Bronchial epithelial cell (primary cell): ENCODE results near the gene ATRNL1. TPM values are rescaled to one million over a fixed set of nuclear protein-coding genes. Genes with fewer than 3 reads are reported as not detected.

Experiments
- DNase-seq: peaks from one replicate; pipeline ENCODE4 v3.0.0-alpha.2; 2010; ENCODE audit warnings: low read depth
- FAIRE-seq: peaks from 2 replicates; lab custom pipeline; 2011; peaks lifted over from hg19 to GRCh38; lab: Jason Lieb, UNC
- H3K27me3 ChIP-seq: 2 replicates; pipeline ENCODE4 v1.5.1; 2011; ENCODE audit warnings: low read length; ENCODE audit not compliant: control insufficient read depth, insufficient read depth
- H3K36me3 ChIP-seq: 2 replicates; pipeline ENCODE4 v1.5.1; 2011; ENCODE audit warnings: low read length; ENCODE audit not compliant: control insufficient read depth, insufficient read depth
- H3K4me3 ChIP-seq: 2 replicates; pipeline ENCODE4 v1.5.1; 2011; ENCODE audit warnings: mild to moderate bottlenecking, low read depth, low read length, control low read depth
- total RNA-seq: library from RNA; depleted of rRNA; stranded (reverse); fragments of >200 nt; gene quantifications from 2 replicates; pipeline ENCODE4 v1.2.1, GENCODE V29; 2014
- TF ChIP-seq, protein P1 (sequence below): IDR thresholded peaks from 2 replicates; pipeline ENCODE4 v1.5.1; 2011; ENCODE audit warnings: mild to moderate bottlenecking, moderate library complexity, low read length, control low read depth, inconsistent platforms; ENCODE audit not compliant: insufficient read depth, severe bottlenecking

The ATRNL1 gene
- total RNA-seq, 1 donor from 2014 or later, result 0.53 TPM

DNA sequence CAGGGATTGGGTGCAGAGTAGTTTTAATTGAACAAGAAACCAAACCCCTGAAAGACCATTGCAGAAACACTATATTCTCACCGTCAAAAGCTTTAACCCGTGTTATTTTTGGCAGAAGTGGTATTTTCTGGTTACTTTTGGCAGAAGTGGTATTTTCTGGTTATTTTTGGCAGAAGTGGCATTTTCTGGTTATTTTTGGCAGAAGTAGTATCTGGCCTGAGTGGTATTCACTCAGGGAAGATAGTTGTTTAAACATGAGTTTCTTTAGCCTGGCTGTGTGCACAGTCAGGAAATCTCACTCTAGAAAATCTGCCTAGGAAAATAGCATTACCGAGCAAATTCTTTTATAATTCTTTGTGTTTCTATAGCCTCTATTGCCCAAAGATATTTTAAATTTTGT is 857.2 kb downstream of the ATRNL1 start:
- Histone ChIP-seq H3K4me3 (no peak overlapping the region), H3K27me3 (no peaks in the 10 kb centered on the region), H3K36me3 (no peaks in the 10 kb centered on the region)
- no peak for FAIRE-seq
- DNase-seq, result no peak
- TF ChIP-seq, protein P1, sequence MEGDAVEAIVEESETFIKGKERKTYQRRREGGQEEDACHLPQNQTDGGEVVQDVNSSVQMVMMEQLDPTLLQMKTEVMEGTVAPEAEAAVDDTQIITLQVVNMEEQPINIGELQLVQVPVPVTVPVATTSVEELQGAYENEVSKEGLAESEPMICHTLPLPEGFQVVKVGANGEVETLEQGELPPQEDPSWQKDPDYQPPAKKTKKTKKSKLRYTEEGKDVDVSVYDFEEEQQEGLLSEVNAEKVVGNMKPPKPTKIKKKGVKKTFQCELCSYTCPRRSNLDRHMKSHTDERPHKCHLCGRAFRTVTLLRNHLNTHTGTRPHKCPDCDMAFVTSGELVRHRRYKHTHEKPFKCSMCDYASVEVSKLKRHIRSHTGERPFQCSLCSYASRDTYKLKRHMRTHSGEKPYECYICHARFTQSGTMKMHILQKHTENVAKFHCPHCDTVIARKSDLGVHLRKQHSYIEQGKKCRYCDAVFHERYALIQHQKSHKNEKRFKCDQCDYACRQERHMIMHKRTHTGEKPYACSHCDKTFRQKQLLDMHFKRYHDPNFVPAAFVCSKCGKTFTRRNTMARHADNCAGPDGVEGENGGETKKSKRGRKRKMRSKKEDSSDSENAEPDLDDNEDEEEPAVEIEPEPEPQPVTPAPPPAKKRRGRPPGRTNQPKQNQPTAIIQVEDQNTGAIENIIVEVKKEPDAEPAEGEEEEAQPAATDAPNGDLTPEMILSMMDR, result no peak

DNA sequence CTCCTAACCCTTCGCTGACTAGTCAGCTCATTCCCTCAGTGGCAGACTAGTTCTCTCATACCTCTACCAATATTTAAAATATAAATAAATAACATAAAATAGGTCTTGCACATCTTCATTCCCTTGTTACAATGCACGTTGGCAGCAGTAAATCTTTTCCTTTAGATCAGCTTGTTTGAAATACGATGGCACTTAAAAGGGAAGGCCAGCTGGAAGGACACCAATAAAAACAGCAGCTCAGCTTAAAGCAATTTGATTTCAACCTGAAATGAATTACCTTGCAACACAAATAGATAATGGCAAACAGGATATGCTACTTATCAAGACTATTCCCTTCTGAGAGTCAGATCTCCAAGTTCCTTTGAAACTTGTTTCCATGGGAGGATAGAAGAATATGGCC is 858.1 kb downstream of the ATRNL1 start:
- Histone ChIP-seq H3K27me3 (no peaks in the 10 kb centered on the region), H3K4me3 (no peak overlapping the region), H3K36me3 (no peaks in the 10 kb centered on the region)
- TF ChIP-seq, protein P1, result no peak
- FAIRE-seq (no peak), DNase-seq (no peak)

DNA sequence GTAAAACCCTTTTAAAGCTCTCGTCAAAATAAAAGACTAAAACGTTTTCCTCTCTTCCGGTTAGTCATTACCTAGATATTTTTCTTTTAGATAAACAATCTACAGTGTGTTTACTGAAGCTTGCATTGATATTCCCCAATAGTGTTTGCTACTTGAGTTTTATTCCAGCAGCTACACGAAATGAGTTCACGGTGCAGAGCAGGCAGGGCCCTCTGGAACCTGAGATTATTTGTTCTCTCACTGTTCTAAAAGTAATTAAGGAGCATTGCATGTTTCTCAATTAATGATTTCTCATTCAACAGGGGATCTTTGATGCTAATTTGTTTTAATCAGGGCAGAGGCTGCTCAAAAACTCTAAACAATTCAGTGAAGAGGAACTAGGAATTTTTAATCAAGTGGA is 860.1 kb downstream of the ATRNL1 start:
- Histone ChIP-seq H3K27me3 (no peaks in the 10 kb centered on the region), H3K36me3 (no peaks in the 10 kb centered on the region), H3K4me3 (no peak overlapping the region)
- FAIRE-seq (no peak), DNase-seq (no peak)
- TF ChIP-seq, protein P1, result no peak

DNA sequence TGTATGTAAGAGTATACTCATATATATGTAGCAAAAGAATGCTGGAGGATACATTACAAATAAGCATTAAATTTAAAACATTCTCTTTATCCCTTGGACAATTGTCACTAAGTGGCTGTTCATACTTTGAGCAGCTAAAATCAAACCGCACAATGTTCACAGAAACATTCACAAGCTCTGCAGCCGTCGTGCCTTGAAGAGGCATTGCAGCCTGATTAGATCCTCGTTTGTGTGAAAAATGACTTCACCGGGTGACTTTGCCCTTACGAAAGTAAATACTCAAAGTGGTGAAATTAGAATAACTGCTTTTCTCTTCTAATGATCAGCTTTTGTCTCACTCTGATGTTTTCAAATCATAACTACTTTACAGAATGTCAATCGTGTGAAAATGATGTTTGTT is 860.8 kb downstream of the ATRNL1 start:
- Histone ChIP-seq H3K36me3 (no peaks in the 10 kb centered on the region), H3K27me3 (no peaks in the 10 kb centered on the region), H3K4me3 (no peak overlapping the region)
- no peak for DNase-seq
- FAIRE-seq, result no peak
- TF ChIP-seq, protein P1, result no peak

DNA sequence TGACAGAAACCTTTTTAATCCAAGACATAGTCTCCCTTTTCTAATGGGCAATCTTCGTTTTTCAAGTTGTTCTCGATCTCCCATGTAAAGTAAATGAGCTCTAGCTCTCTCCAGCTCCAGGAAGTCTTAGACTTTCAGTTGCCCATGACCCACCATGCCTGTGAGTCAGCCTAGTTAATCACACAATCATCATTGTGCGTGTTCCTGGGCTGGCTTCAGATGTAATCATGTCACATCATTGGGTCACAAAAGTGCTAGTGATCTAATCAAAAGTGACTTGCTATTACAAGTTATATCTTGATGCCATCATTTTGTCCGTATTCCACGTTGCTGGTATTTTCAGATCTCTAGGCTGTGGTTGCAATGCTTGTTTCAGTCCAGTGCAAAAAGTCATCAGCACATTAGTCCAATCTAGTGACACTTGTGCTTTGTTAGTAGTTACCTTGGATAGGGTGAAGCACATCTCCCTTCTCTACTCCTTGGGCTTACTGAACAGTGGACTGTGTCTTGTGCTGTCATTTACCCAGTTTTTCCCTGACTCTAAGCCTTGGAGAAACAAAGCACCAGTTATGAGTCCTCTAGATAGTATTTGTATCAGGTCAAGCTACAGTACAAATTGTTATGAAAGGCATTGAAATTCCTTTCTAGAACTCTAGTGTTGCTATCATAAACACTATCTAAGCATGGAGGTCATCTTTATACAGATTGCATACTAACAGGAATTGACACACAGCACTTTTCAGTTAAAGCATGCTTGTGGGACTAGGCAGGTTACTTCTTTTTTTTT is 863.3 kb downstream of the ATRNL1 start:
- DNase-seq (no peak), FAIRE-seq (no peak)
- Histone ChIP-seq H3K36me3 (no peaks in the 10 kb centered on the region), H3K27me3 (no peaks in the 10 kb centered on the region), H3K4me3 (no peak overlapping the region)
- TF ChIP-seq, protein P1, result no peak

DNA sequence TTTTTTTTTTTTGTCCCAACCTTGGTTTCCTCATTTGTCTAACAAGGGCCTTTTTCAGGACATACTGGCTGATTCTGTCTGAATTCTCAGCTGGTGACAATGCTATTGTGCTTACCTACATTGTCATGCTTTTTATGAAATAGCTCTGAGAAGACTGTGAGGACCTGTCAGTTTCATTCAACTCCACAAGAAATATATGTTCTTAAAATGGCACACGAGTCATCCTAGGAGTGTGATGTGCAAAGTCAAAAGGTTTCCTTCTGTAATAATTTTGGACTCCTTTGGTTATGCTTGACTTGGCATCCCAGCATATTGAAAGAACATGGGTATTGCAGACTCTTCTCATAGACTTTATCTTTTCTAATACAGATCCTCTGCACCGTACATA is 863.8 kb downstream of the ATRNL1 start:
- no peaks in the 10 kb centered on the region for H3K36me3 ChIP-seq
- no peak overlapping the region for H3K4me3 ChIP-seq
- FAIRE-seq, result no peak
- no peak for DNase-seq
- TF ChIP-seq, protein P1, result no peak
- no peaks in the 10 kb centered on the region for H3K27me3 ChIP-seq
